HG02763 (cell line): Measurements from ENCODE around the gene KIF12.
"Not testable (repeated sequence)": the region's sequence is repeated elsewhere in the genome, so short reads cannot be mapped to it uniquely, and the experiment has no call there.

Experiments
- ATAC-seq: cut with Tn5 transposase; IDR thresholded peaks from one replicate; pipeline ENCODE4 v1.9.1; 2021; ENCODE audit warnings: mild to moderate bottlenecking, moderate library complexity; ENCODE audit not compliant: unreplicated experiment

KIF12 gene

DNA sequence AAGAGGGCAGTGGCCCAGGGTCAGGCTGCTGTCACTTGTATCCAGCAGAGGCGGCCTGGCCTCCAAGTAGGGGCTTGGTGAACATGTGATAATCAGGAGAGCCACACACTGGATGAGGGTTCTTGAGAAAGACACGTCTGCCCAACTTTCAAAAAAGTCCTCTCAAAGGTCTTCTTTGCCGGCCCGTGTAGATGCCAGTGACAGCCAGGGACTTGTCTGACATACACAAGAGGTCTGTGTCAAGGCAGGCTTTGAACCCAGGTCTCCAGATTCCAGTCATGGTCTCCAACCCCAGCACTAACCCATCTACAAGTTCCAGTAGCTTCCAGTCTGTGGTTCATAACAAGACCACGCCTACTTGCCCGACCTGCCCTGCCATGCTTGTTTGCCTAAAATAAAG, 13.1 kb downstream of the KIF12 start:
- no peak for ATAC-seq

DNA sequence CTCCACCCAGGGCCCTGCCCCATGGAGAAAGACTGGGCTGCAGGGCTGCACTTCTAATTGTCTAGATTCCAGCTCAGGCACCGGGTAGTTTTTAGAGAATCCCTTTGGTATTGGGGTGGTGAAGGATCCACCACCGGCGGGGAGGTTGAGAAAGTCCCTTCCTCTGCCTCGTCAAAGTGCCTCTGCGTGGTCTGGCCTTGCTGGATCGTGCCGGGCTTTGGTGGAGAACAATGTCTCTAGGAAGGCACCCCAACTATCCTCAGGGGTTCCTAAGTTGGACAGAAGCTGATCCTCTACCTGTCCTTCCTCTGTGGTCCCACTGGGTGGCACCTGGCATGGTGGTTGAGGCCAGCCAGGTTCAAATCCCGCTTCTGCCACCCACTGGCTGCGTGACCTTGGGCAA, 13.7 kb downstream of the KIF12 start:
- no peak for ATAC-seq

- no peak for ATAC-seq
Measured at GRCh38 chr9:114084282-114085073, 14.6 kb downstream of the KIF12 start.

DNA sequence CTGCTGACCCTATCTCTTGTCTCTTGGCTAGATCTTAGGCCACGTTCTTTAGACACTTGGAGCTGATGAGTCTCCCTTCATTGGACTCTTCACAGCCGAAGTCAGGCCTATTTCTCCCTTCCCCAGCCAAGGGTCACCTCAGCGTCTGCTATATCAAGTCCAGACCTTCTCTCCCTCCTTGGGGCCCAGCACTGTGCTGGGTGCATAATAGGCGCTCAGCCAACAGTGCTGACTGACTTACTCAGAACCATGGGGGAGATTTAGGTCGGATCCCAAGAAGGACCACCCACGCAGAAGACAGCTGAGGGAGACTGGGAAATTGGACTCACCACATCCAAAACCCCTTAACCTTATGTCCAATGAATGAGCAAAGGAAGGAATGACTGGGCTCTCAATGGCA, 15.4 kb downstream of the KIF12 start:
- no peak for ATAC-seq

- ATAC-seq, result not testable (repeated sequence)
Measured at GRCh38 chr9:114082763-114083412, 16.2 kb downstream of the KIF12 start.

DNA sequence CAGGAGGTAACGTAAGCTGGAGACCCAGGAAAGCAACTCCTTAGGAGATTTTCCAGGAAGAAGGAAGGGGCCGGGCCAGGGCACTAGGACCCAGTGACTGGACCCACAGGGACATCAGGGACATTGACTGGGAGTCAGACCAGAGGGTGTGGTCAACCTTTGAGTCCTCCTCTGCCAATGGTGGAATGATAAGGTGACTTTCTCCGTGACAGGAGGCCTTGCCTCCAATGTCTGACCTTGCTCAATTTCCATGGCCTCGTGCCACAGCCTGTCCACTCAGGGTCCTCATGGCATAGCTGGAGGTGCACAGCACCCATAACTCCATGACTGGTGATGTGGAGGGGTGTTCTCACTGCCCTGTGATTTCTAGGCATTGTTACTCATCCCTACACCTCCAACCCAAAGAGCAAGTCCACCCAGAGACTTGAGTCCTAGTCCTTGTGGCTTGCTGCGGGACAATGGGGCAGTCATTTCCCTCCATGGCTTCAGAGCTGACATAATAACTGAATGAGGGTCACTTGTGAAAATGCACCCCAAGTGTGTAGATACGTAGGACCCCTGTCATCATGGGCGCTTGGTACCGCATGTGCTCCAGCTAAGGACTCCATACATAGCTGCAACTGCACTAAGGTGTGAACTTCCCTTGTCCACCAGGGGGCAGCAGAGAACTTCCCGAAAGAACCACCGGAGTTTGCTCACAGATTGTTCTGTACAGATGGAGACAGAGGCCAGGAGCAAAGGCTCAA, 16.9 kb downstream of the KIF12 start:
- ATAC-seq, result peak; percentile 75

- no peak for ATAC-seq
Measured at GRCh38 chr9:114081441-114082016, 17.6 kb downstream of the KIF12 start.

DNA sequence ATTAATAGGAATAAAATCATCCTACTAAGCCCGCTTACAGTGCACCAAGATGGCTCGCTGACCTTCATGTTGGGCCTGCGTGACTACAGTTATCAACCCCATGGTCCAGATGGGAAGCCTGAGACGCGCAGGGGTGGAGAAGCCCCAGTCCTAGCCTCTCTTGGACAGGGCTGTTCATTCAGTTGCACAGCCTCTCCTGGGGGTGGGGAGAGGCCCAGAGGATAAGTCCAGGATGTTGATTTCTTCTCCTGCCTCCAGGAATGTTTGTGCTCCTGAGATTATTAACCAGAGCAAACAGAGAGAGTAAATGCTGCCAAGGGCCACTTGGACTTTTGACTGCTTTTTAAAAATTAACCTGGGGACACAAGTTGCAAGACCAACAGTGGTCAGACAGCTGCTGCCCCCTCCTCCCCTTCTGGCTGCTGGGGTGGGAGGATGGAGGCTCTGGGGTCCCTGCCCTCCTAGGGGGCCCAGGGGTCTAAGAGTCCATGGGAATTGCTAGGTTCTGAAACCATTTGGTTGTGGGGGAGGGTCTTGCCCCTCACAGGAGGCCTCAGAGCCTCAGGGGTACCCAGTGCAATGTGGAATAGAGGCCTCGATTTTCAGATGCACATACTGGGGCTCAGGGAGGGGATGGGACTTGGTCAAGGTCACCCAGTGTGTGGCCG, 18.2 kb downstream of the KIF12 start:
- ATAC-seq, result no peak

GRCh38 chr9:114080195-114080772, 18.8 kb downstream of the KIF12 start:
- no peak for ATAC-seq

GRCh38 chr9:114078781-114079156, 20.3 kb downstream of the KIF12 start:
- no peak for ATAC-seq

- no peak for ATAC-seq
Measured at GRCh38 chr9:114078021-114078780, 20.9 kb downstream of the KIF12 start, which contains the start of gene AMBP. TSS of gene AMBP (minus strand) at chr9:114078300. CDS start at chr9:114078209, 91 bp downstream.

GRCh38 chr9:114077162-114077837, 21.8 kb downstream of the KIF12 start:
- ATAC-seq, result no peak

- ATAC-seq, result no peak
Measured at GRCh38 chr9:114076237-114077161, 22.6 kb downstream of the KIF12 start.

- no peak for ATAC-seq
Measured at GRCh38 chr9:114075602-114076001, 23.5 kb downstream of the KIF12 start.

- ATAC-seq, result no peak
Measured at GRCh38 chr9:114072184-114073140, 26.6 kb downstream of the KIF12 start.

DNA sequence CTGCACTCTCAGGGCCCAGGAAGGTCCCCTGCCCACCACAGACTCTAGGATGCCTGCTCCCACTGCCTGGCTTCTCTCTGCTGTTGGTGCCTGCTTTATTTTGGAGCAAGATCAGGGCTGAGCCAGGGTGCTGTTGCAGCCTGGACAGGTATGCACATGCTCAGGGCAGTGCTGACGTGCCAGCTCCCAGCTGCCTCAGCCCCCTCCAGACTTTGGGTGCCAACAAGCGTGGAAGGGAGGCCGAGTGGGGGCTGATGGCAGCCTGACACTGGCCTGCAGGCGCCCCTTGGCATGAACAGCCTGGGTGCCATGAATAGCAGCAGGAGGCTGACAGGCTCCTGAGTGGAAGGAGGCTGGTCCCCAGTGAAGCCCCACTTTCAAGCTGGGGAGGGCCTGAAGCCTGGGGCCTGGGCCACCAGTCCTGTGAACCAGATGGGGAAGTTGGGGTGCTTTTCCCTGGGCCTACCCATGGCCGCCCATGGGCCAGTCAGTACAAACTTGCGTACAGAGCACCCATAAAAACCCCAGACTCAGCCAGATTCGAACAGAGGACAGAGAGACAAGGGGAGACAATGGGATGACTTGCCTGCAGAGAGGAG, 27.8 kb downstream of the KIF12 start:
- no peak for ATAC-seq
